GM23248 (cell line): ENCODE results near the gene MRM2.

Source experiments
- EZH2 ChIP-seq: fragments of 200-600 bp; sonication (generic); IDR thresholded peaks from 2 replicates; pipeline ENCODE4 v1.6.1; 2018; ENCODE audit warnings: antibody characterized with exemption, mild to moderate bottlenecking; ENCODE audit not compliant: insufficient read depth, poor library complexity, severe bottlenecking
- EZH2phosphoT487 ChIP-seq: fragments of 200-600 bp; sonication (generic); IDR thresholded peaks from 2 replicates; pipeline ENCODE4 v1.6.1; 2018; ENCODE audit warnings: antibody characterized with exemption, moderate library complexity, mild to moderate bottlenecking, low read depth; ENCODE audit not compliant: insufficient read depth

DNA sequence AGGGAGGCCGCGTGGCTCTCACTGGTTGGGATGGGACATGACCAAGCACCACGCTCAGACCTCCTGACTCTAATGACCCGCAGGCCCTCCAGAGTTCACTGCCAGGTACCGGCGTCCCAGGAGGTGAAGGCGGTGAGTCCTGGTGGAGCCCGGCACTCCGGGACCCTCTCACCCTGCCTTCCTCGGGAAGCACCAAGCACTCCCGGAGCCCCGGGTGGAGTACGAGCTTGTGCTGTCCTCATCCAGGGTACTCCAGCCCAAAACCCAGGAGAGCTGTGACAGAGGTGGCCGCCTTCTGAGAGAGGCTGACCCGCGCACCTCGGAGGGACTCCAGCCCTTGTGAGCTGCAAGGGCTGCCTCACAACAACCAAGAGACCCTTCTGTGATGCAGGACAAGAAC is 18.7 kb downstream of the MRM2 start:
- TF ChIP-seq EZH2 (no peak), EZH2phosphoT487 (no peak)
